Uterus (tissue), 4 donors: ENCODE measurements around the gene TTC4. TPM values are rescaled to one million over a fixed set of nuclear protein-coding genes. Genes with fewer than 3 reads are reported as not detected.

Source experiments
- DNase-seq, 2 donors: peaks; one replicate each; pipeline ENCODE4 v3.0.0-alpha.2; 2019 to 2020
- H3K27ac ChIP-seq, 2 donors: fragments of 200-600 bp; sonication (generic); 1 replicate in 1 of 2; 2 replicates in 1 of 2; pipeline ENCODE4 v1.5.1; 2016 to 2018
- H3K27me3 ChIP-seq, 2 donors: fragments of 200-600 bp; sonication (generic); one replicate each; pipeline ENCODE4 v1.5.1; 2018 to 2019; ENCODE audit warnings: control low read depth in 1 of 2
- H3K36me3 ChIP-seq, 2 donors: fragments of 200-600 bp; sonication (generic); one replicate each; pipeline ENCODE4 v1.5.1; 2019; ENCODE audit warnings: control low read depth in 1 of 2
- H3K4me1 ChIP-seq, 2 donors: fragments of 200-600 bp; sonication (generic); one replicate each; pipeline ENCODE4 v1.5.1; 2018 to 2019; ENCODE audit warnings: control low read depth in 1 of 2
- H3K4me3 ChIP-seq, 2 donors: fragments of 200-600 bp; sonication (generic); 1 replicate in 1 of 2; 2 replicates in 1 of 2; pipeline ENCODE4 v1.5.1; 2018 to 2019; ENCODE audit warnings: mild to moderate bottlenecking in 1 of 2
- H3K9me3 ChIP-seq, 2 donors: fragments of 200-600 bp; sonication (generic); one replicate each; pipeline ENCODE4 v1.5.1; 2019; ENCODE audit warnings: control low read depth in 1 of 2
- CTCF ChIP-seq, 4 experiments: fragments of 200-600 bp in 2 of 4; fragments of 450-650 bp in 2 of 4; sonication (generic) in 2 of 4; IDR thresholded peaks; one replicate each; pipeline ENCODE4 v1.5.1; 2016 to 2019; ENCODE audit warnings: antibody characterized with exemption in 4 of 4, mild to moderate bottlenecking in 2 of 4, moderate library complexity in 1 of 4
- POLR2A ChIP-seq, 2 donors: fragments of 450-650 bp; IDR thresholded peaks; one replicate each; pipeline ENCODE4 v1.6.1; 2016; ENCODE audit warnings: antibody characterized with exemption in 2 of 2, mild to moderate bottlenecking in 1 of 2, moderate library complexity in 1 of 2
- intact Hi-C: fragments of 100-400 bp; cut with DNase I; formaldehyde crosslinking; loops from one replicate; pipeline ENCODE4 v1.15.1; 2023; ENCODE audit warnings: low total_unique reads
- total RNA-seq, 4 donors: library from RNA; depleted of rRNA in 3 of 4; stranded (reverse); fragments of >200 nt in 3 of 4; gene quantifications; one replicate each; pipeline versions ENCODE4 v1.1.0 to v1.2.4, GENCODE V29; 2014 to 2023
- donor health status: DM: yes; HTN: yes; CAD: no.

Gene TTC4
- total RNA-seq, 4 donors from 2014 or later: 5.9 to 43.4 (median 19.0) TPM

- Histone ChIP-seq H3K27me3 (no peaks in the 10 kb centered on the region), H3K9me3 (peaks cover 0 to 1% of the 10 kb centered on the region in 2 donors), H3K36me3 (no peaks in the 10 kb centered on the region), H3K4me3 (no peak overlapping the region), H3K4me1 (no peaks in the 10 kb centered on the region), H3K27ac (no peak overlapping the region)
- no peak for TF ChIP-seq CTCF (IDR thresholded peaks at IDR 0.05)
- TF ChIP-seq POLR2A (IDR thresholded peaks at IDR 0.05): no peak
- intact Hi-C loops: no loop called here
- DNase-seq: no peak
Observed at GRCh38 chr1:54786778-54787177, 71.1 kb downstream of the TTC4 start.

- intact Hi-C loops: no loop called here
- no peak overlapping the region for H3K4me3 ChIP-seq
- TF ChIP-seq CTCF (IDR thresholded peaks at IDR 0.05) (no peak), POLR2A (IDR thresholded peaks at IDR 0.05) (no peak)
Observed at GRCh38 chr1:54787604-54788003, 71.9 kb downstream of the TTC4 start.

GRCh38 chr1:54788459-54788858 is 72.8 kb downstream of the TTC4 start:
- DNase-seq: no peak
- Histone ChIP-seq H3K36me3 (no peaks in the 10 kb centered on the region), H3K9me3 (peaks cover 0 to 7% of the 10 kb centered on the region in 2 donors), H3K27me3 (no peaks in the 10 kb centered on the region), H3K4me3 (no peak overlapping the region), H3K4me1 (no peaks in the 10 kb centered on the region), H3K27ac (no peak overlapping the region)
- intact Hi-C loops: no loop called here
- TF ChIP-seq CTCF (IDR thresholded peaks at IDR 0.05): no peak
- TF ChIP-seq POLR2A (IDR thresholded peaks at IDR 0.05): no peak

More at GRCh38 chr1:54787604-54788003, 71.9 kb downstream of the TTC4 start:
- peaks cover 0 to 7% of the 10 kb centered on the region in 2 donors for H3K9me3 ChIP-seq
- no peaks in the 10 kb centered on the region for H3K27me3 ChIP-seq
- no peaks in the 10 kb centered on the region for H3K36me3 ChIP-seq
- no peaks in the 10 kb centered on the region for H3K4me1 ChIP-seq
- DNase-seq: no peak
- H3K27ac ChIP-seq: no peak overlapping the region

GRCh38 chr1:54791880-54792522 is 76.3 kb downstream of the TTC4 start:
- Histone ChIP-seq H3K4me1 (no peaks in the 10 kb centered on the region), H3K27me3 (no peaks in the 10 kb centered on the region), H3K9me3 (peaks cover 0 to 7% of the 10 kb centered on the region in 2 donors), H3K27ac (no peak overlapping the region), H3K4me3 (no peak overlapping the region), H3K36me3 (no peaks in the 10 kb centered on the region)
- intact Hi-C loops: no loop called here
- DNase-seq: no peak
- TF ChIP-seq CTCF (IDR thresholded peaks at IDR 0.05) (no peak), POLR2A (IDR thresholded peaks at IDR 0.05) (no peak)

Other genes starting within 250 kb of the TTC4 start
- 10 to 100 TPM in 2 of 4 donors, 1 to 10 TPM in 2; 2.4 to 17.1 (median 10.1) TPM for gene ACOT11, start 167.6 kb upstream of the TTC4 start, total RNA-seq
- not detected for gene FAM151A, start 92.3 kb upstream of the TTC4 start, total RNA-seq
- gene MROH7, start 74.1 kb upstream of the TTC4 start, total RNA-seq: 10 to 100 TPM in 1 of 4 donors, 1 to 10 TPM in 3; 3.5 to 11.8 (median 5.4) TPM
- 10 to 100 TPM in 1 of 4 donors, 1 to 10 TPM in 3; 3.5 to 17.7 (median 7.2) TPM for gene PARS2, start 48.7 kb downstream of the TTC4 start, total RNA-seq
- 1 to 10 TPM in 2 of 4 donors, not detected in 2; 3.2 to 5.3 TPM for gene TTC22, start 85.5 kb downstream of the TTC4 start, total RNA-seq
- gene DHCR24, start 171.3 kb downstream of the TTC4 start, total RNA-seq: 10 to 100 TPM in 3 of 4 donors, 1 to 10 TPM in 1; 5.3 to 36.1 (median 13.7) TPM